ENCODE results near the gene SNAPIN. TPM values are rescaled to one million over a fixed set of nuclear protein-coding genes. Genes with fewer than 3 reads are reported as not detected.

Gene SNAPIN
- total RNA-seq, 1 donor from 2014 or later: 61.0 TPM

GRCh38 chr1:153614906-153615305, 43.6 kb upstream of the SNAPIN start:
- no peak for DNase-seq (ENCODE audit: low read depth)
- H3K36me3 ChIP-seq (ENCODE audit: control insufficient read depth, insufficient read depth, low read length): no peaks in the 10 kb centered on the region
- no peaks in the 10 kb centered on the region for H3K27me3 ChIP-seq (ENCODE audit: control insufficient read depth, insufficient read depth, low read length)
- no peak overlapping the region for H3K4me3 ChIP-seq (ENCODE audit: low read depth, low read length)
- TF ChIP-seq CTCF (IDR thresholded peaks at IDR 0.05; ENCODE audit: insufficient read depth, low read length, poor library complexity, severe bottlenecking): no peak

- no peak for DNase-seq (ENCODE audit: low read depth)
Measured at GRCh38 chr1:153615406-153615805, 43.1 kb upstream of the SNAPIN start.

GRCh38 chr1:153616144-153616916, 42.2 kb upstream of the SNAPIN start, which contains the start of gene S100A14:
TSS of gene S100A14 (minus strand) at chr1:153616325. CDS start at chr1:153615858, 467 bp downstream.
- H3K4me3 ChIP-seq (ENCODE audit: low read depth, low read length): no peak within 1 kb of the TSS
- no peak for DNase-seq (ENCODE audit: low read depth)
- TF ChIP-seq CTCF (IDR thresholded peaks at IDR 0.05; ENCODE audit: insufficient read depth, low read length, poor library complexity, severe bottlenecking): no peak
- H3K36me3 ChIP-seq (ENCODE audit: control insufficient read depth, insufficient read depth, low read length): no peaks in the 10 kb centered on the region
- H3K27me3 ChIP-seq (ENCODE audit: control insufficient read depth, insufficient read depth, low read length): no peaks in the 10 kb centered on the region

More at GRCh38 chr1:153615406-153615805, 43.1 kb upstream of the SNAPIN start:
- H3K4me3 ChIP-seq (ENCODE audit: low read depth, low read length): no peak overlapping the region
- no peaks in the 10 kb centered on the region for H3K36me3 ChIP-seq (ENCODE audit: control insufficient read depth, insufficient read depth, low read length)
- no peaks in the 10 kb centered on the region for H3K27me3 ChIP-seq (ENCODE audit: control insufficient read depth, insufficient read depth, low read length)
- TF ChIP-seq CTCF (IDR thresholded peaks at IDR 0.05; ENCODE audit: insufficient read depth, low read length, poor library complexity, severe bottlenecking): no peak

GRCh38 chr1:153616917-153617311, 41.6 kb upstream of the SNAPIN start:
- H3K4me3 ChIP-seq (ENCODE audit: low read depth, low read length): no peak overlapping the region
- H3K27me3 ChIP-seq (ENCODE audit: control insufficient read depth, insufficient read depth, low read length): no peaks in the 10 kb centered on the region
- TF ChIP-seq CTCF (IDR thresholded peaks at IDR 0.05; ENCODE audit: insufficient read depth, low read length, poor library complexity, severe bottlenecking): no peak
- H3K36me3 ChIP-seq (ENCODE audit: control insufficient read depth, insufficient read depth, low read length): no peaks in the 10 kb centered on the region
- no peak for DNase-seq (ENCODE audit: low read depth)

GRCh38 chr1:153617663-153618062, 40.8 kb upstream of the SNAPIN start:
- Histone ChIP-seq H3K4me3 (ENCODE audit: low read depth, low read length) (no peak overlapping the region), H3K36me3 (ENCODE audit: control insufficient read depth, insufficient read depth, low read length) (no peaks in the 10 kb centered on the region), H3K27me3 (ENCODE audit: control insufficient read depth, insufficient read depth, low read length) (no peaks in the 10 kb centered on the region)
- TF ChIP-seq CTCF (IDR thresholded peaks at IDR 0.05; ENCODE audit: insufficient read depth, low read length, poor library complexity, severe bottlenecking): peak; percentile 90
- DNase-seq (ENCODE audit: low read depth): no peak

GRCh38 chr1:153619171-153619570, 39.3 kb upstream of the SNAPIN start:
- Histone ChIP-seq H3K27me3 (ENCODE audit: control insufficient read depth, insufficient read depth, low read length) (no peaks in the 10 kb centered on the region), H3K4me3 (ENCODE audit: low read depth, low read length) (no peak overlapping the region), H3K36me3 (ENCODE audit: control insufficient read depth, insufficient read depth, low read length) (no peaks in the 10 kb centered on the region)
- TF ChIP-seq CTCF (IDR thresholded peaks at IDR 0.05; ENCODE audit: insufficient read depth, low read length, poor library complexity, severe bottlenecking): no peak
- no peak for DNase-seq (ENCODE audit: low read depth)

All from kidney epithelial cell (primary cell).